Measurements from ENCODE around the gene TXK. TPM values are rescaled to one million over a fixed set of nuclear protein-coding genes. Genes with fewer than 3 reads are reported as not detected.

The TXK gene
- total RNA-seq, 1 experiment from 2014 or later: 0.39 TPM

- H4K8ac ChIP-seq (replicated peaks; ENCODE audit: insufficient read length, low read depth, low read length): no peak overlapping the region
- H3K23ac ChIP-seq (ENCODE audit: insufficient read length, low read depth, low read length): no peak overlapping the region
- no peak overlapping the region for H3K18ac ChIP-seq (ENCODE audit: insufficient read length, low read depth, low read length)
- H3K56ac ChIP-seq (ENCODE audit: insufficient read length, low read depth, low read length): no peak overlapping the region
- H3K27ac Mint-ChIP-seq: peak overlapping the region; percentile 46 to 83 (median 69); a peak in 5 of 7 replicates
- H2BK5ac ChIP-seq (ENCODE audit: insufficient read length, low read length): no peak overlapping the region
- no peak overlapping the region for H2AFZ ChIP-seq (ENCODE audit: low read length)
- H3K27ac ChIP-seq (ENCODE audit: insufficient read length, low read depth, low read length): no peak overlapping the region
- no peak overlapping the region for H3K4me3 Mint-ChIP-seq
- no peak for DNase-seq
- peaks cover 9 to 10% of the 10 kb centered on the region in 2 experiments; a peak in 4 of 5 replicates for H3K9me3 Mint-ChIP-seq
- H3K79me2 ChIP-seq (ENCODE audit: insufficient read depth, low read length): no peaks in the 10 kb centered on the region
- H3K14ac ChIP-seq (ENCODE audit: insufficient read depth, low read length): no peak overlapping the region
- H3K27me3 ChIP-seq (ENCODE audit: insufficient read depth, low read length): no peaks in the 10 kb centered on the region
- H3K79me1 ChIP-seq (ENCODE audit: insufficient read depth, low read depth, low read length, poor library complexity, severe bottlenecking): no peaks in the 10 kb centered on the region
- H2BK15ac ChIP-seq (ENCODE audit: low read depth, low read length): no peak overlapping the region
- H4K20me1 ChIP-seq (ENCODE audit: control insufficient read depth, insufficient read depth, insufficient read length): no peaks in the 10 kb centered on the region
- no peaks in the 10 kb centered on the region for H3K23me2 ChIP-seq (ENCODE audit: insufficient read length, low read depth, low read length, poor library complexity, severe bottlenecking)
- peaks cover 13% of the 10 kb centered on the region; the same call in 1 of the 2 replicates for H3K4me1 ChIP-seq (ENCODE audit: insufficient read depth, low read length)
- no peak overlapping the region for H2AK5ac ChIP-seq (ENCODE audit: insufficient read length, low read length)
- no peak overlapping the region for H2BK120ac ChIP-seq (ENCODE audit: low read depth, low read length, poor library complexity, severe bottlenecking)
- no peaks in the 10 kb centered on the region for H3K9me3 ChIP-seq (ENCODE audit: control insufficient read depth, low read depth, low read length)
- H3K36me3 Mint-ChIP-seq (ENCODE audit: insufficient read depth in 1 of 3, low read depth in 3 of 3): peaks cover 1 to 11% (median 6%) of the 10 kb centered on the region in 3 experiments; a peak in 5 of 7 replicates
- no peak for TF ChIP-seq CTCF (conservative IDR thresholded peaks at IDR 0.05)
- H2BK20ac ChIP-seq (ENCODE audit: low read depth, low read length, poor library complexity, severe bottlenecking): no peak overlapping the region
- peaks cover 28 to 43% of the 10 kb centered on the region in 2 experiments for H3K4me1 Mint-ChIP-seq
- H3K27me3 Mint-ChIP-seq (ENCODE audit: low read depth): no peaks in the 10 kb centered on the region
- H3K4ac ChIP-seq (ENCODE audit: low read depth, low read length): no peak overlapping the region
- H2BK12ac ChIP-seq (ENCODE audit: insufficient read length, low read depth, low read length): no peak overlapping the region
- no peak overlapping the region for H3T11ph ChIP-seq (ENCODE audit: low read length)
- no peak overlapping the region for H3K4me2 ChIP-seq (ENCODE audit: insufficient read depth, insufficient read length, low read length)
- no peak overlapping the region for H4K5ac ChIP-seq (ENCODE audit: insufficient read length, low read depth, low read length)
- no peak overlapping the region for H4K91ac ChIP-seq (ENCODE audit: insufficient read length, low read depth, low read length)
- H3K9ac ChIP-seq (ENCODE audit: extremely low read depth, insufficient read length, low read length): no peak overlapping the region
Measured at GRCh38 chr4:48175806-48176205, 41.8 kb upstream of the TXK start.

Measured in H9 (cell line).